ENCODE results near the gene FABP6. TPM values are rescaled to one million over a fixed set of nuclear protein-coding genes. Genes with fewer than 3 reads are reported as not detected.

FABP6 gene
- total RNA-seq, 1 experiment from 2014 or later = not detected

- Histone ChIP-seq H3K4me1 (ENCODE audit: insufficient read depth, low read length) (no peaks in the 10 kb centered on the region), H3K4me3 (ENCODE audit: low read length) (no peak overlapping the region), H4K20me1 (ENCODE audit: low read length) (no peaks in the 10 kb centered on the region), H3K9ac (ENCODE audit: low read length) (no peak overlapping the region), H3F3A (ENCODE audit: low read length, unreplicated experiment) (no peaks in the 10 kb centered on the region), H3K79me2 (ENCODE audit: low read length) (no peaks in the 10 kb centered on the region), H3K27me3 (ENCODE audit: low read length) (no peaks in the 10 kb centered on the region), H3K4me2 (ENCODE audit: low read length) (no peak overlapping the region), H3K9me2 (replicated peaks; ENCODE audit: low read length) (no peaks in the 10 kb centered on the region), H3K27ac (ENCODE audit: low read length) (no peak overlapping the region), H3K36me3 (ENCODE audit: low read depth, low read length) (no peaks in the 10 kb centered on the region), H2AFZ (ENCODE audit: low read length) (no peak overlapping the region), H3K9me3 (ENCODE audit: low read length) (no peaks in the 10 kb centered on the region)
- ATAC-seq (no peak), DNase-seq (no peak)
- POLR2A ChIA-PET (ENCODE audit: unreplicated experiment) = no interaction called here
- CTCF ChIA-PET = no interaction called here
- TF ChIP-seq EZH2phosphoT487 (IDR thresholded peaks at IDR 0.05; ENCODE audit: borderline replicate concordance, low read length) = no peak
- TF ChIP-seq EZH2 (IDR thresholded peaks at IDR 0.05; ENCODE audit: low read length, unreplicated experiment) = no peak
- TF ChIP-seq, protein P1, sequence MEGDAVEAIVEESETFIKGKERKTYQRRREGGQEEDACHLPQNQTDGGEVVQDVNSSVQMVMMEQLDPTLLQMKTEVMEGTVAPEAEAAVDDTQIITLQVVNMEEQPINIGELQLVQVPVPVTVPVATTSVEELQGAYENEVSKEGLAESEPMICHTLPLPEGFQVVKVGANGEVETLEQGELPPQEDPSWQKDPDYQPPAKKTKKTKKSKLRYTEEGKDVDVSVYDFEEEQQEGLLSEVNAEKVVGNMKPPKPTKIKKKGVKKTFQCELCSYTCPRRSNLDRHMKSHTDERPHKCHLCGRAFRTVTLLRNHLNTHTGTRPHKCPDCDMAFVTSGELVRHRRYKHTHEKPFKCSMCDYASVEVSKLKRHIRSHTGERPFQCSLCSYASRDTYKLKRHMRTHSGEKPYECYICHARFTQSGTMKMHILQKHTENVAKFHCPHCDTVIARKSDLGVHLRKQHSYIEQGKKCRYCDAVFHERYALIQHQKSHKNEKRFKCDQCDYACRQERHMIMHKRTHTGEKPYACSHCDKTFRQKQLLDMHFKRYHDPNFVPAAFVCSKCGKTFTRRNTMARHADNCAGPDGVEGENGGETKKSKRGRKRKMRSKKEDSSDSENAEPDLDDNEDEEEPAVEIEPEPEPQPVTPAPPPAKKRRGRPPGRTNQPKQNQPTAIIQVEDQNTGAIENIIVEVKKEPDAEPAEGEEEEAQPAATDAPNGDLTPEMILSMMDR (conservative IDR thresholded peaks at IDR 0.05; ENCODE audit: low read depth, low read length) = no peak
- no TSS peak for BruUV-seq (replicated peaks)
- intact Hi-C loops (cut with micrococcal nuclease) = no loop called here
Measured at GRCh38 chr5:160274483-160274931, 45.2 kb downstream of the FABP6 start.

GRCh38 chr5:160278343-160278742 is 49.0 kb downstream of the FABP6 start:
- no peaks in the 10 kb centered on the region for H3K4me1 ChIP-seq (ENCODE audit: insufficient read depth, low read length)
- DNase-seq = no peak
- H4K20me1 ChIP-seq (ENCODE audit: low read length) = no peaks in the 10 kb centered on the region
- no peak overlapping the region for H3K4me2 ChIP-seq (ENCODE audit: low read length)
- CTCF ChIA-PET = no interaction called here
- H3K79me2 ChIP-seq (ENCODE audit: low read length) = no peaks in the 10 kb centered on the region
- TF ChIP-seq EZH2 (IDR thresholded peaks at IDR 0.05; ENCODE audit: low read length, unreplicated experiment) = no peak
- TF ChIP-seq, protein P1 (conservative IDR thresholded peaks at IDR 0.05; ENCODE audit: low read depth, low read length) = no peak
- TF ChIP-seq EZH2phosphoT487 (IDR thresholded peaks at IDR 0.05; ENCODE audit: borderline replicate concordance, low read length) = no peak
- no peak overlapping the region for H2AFZ ChIP-seq (ENCODE audit: low read length)
- H3K4me3 ChIP-seq (ENCODE audit: low read length) = no peak overlapping the region
- H3F3A ChIP-seq (ENCODE audit: low read length, unreplicated experiment) = no peaks in the 10 kb centered on the region
- no peak for ATAC-seq
- no peaks in the 10 kb centered on the region for H3K9me3 ChIP-seq (ENCODE audit: low read length)
- H3K27me3 ChIP-seq (ENCODE audit: low read length) = no peaks in the 10 kb centered on the region
- H3K36me3 ChIP-seq (ENCODE audit: low read depth, low read length) = no peaks in the 10 kb centered on the region
- POLR2A ChIA-PET (ENCODE audit: unreplicated experiment) = no interaction called here
- intact Hi-C loops (cut with micrococcal nuclease) = no loop called here
- H3K9me2 ChIP-seq (replicated peaks; ENCODE audit: low read length) = no peaks in the 10 kb centered on the region
- no peak overlapping the region for H3K9ac ChIP-seq (ENCODE audit: low read length)
- no peak overlapping the region for H3K27ac ChIP-seq (ENCODE audit: low read length)
- no TSS peak for BruUV-seq (replicated peaks)

DNA sequence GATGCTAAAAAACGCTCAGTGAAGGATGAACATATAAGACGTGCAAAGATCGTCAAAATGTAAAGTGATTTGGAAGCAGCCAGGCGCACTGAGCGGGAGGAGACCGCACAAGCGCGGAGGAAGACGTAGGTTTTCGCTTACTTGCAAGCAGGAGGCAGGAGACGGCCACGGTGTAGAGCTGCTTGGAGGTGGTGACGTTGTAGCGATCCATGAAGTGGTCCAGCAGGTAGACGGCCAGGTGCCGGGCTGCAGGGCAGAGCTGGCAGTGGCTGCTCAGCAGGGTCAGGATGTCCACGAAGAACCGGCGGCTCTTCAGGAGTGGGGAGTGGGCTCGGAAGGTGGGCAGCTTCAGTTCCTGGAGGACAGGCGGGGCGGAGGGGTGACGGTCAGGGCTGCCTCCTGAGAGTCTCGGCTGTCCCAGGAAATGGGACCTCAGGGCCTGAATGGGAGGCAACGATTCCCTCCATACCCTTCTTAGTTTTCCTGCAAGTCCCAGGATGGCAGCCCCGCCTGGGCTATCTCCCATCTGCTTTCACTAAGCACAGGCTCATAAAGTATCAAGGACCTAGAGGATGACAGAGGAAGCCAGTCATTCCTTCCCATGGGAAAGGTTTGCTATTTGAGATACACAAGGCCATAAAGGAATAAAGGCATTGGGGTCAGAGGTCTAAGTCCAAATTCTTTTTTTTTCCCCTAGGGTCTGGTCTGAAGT is 51.2 kb downstream of the FABP6 start:
- no peaks in the 10 kb centered on the region for H3K36me3 ChIP-seq (ENCODE audit: low read depth, low read length)
- BruUV-seq (replicated peaks) = no TSS peak
- no peaks in the 10 kb centered on the region for H3K4me1 ChIP-seq (ENCODE audit: insufficient read depth, low read length)
- no peak overlapping the region for H3K27ac ChIP-seq (ENCODE audit: low read length)
- H3K27me3 ChIP-seq (ENCODE audit: low read length) = no peaks in the 10 kb centered on the region
- ChIA-PET POLR2A (ENCODE audit: unreplicated experiment) (no interaction called here), CTCF (no interaction called here)
- no peak overlapping the region for H3K9ac ChIP-seq (ENCODE audit: low read length)
- H3K9me3 ChIP-seq (ENCODE audit: low read length) = no peaks in the 10 kb centered on the region
- H3K79me2 ChIP-seq (ENCODE audit: low read length) = no peaks in the 10 kb centered on the region
- H3K4me2 ChIP-seq (ENCODE audit: low read length) = no peak overlapping the region
- no peaks in the 10 kb centered on the region for H3F3A ChIP-seq (ENCODE audit: low read length, unreplicated experiment)
- H2AFZ ChIP-seq (ENCODE audit: low read length) = no peak overlapping the region
- intact Hi-C loops (cut with micrococcal nuclease) = no loop called here
- no peaks in the 10 kb centered on the region for H3K9me2 ChIP-seq (replicated peaks; ENCODE audit: low read length)
- no peak for DNase-seq
- no peaks in the 10 kb centered on the region for H4K20me1 ChIP-seq (ENCODE audit: low read length)
- ATAC-seq = no peak
- TF ChIP-seq EZH2 (IDR thresholded peaks at IDR 0.05; ENCODE audit: low read length, unreplicated experiment) (no peak), EZH2phosphoT487 (IDR thresholded peaks at IDR 0.05; ENCODE audit: borderline replicate concordance, low read length) (no peak)
- TF ChIP-seq, protein P1 (conservative IDR thresholded peaks at IDR 0.05; ENCODE audit: low read depth, low read length) = no peak
- H3K4me3 ChIP-seq (ENCODE audit: low read length) = no peak overlapping the region

Measured in PC-3 (cell line).